ENCODE results near the gene CX3CR1.

The CX3CR1 gene

DNA sequence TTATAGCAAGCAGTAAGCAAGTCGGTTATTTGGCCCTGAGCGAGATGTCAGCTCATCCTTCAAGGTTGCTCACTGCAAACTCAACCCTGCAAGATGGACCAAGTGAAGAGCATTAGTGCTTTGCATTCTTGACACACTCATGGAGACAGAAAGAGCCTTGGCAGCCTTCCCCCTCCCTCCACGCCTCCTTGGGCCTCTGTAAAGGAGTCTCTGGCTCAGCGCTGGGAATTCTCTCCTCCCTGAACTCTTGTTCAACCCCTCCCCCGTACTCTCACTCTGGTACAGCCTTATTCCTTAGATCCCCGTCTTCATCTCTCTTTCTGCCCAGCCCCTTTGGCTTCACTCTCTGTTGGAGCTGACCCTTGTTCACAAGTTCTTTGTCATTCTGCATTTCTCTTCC is 2.2 kb upstream of the CX3CR1 start:
- DNase-seq (ENCODE audit: low read depth in 1 of 2, low spot score in 1 of 2), result no peak
- Histone ChIP-seq H3K4me3 (replicated peaks; ENCODE audit: insufficient read depth, low read length) (no peak overlapping the region), H3K27ac (replicated peaks) (no peak overlapping the region), H3K27me3 (ENCODE audit: insufficient read depth, poor library complexity, severe bottlenecking) (no peaks in the 10 kb centered on the region)
- TF ChIP-seq POLR2AphosphoS5 (IDR thresholded peaks at IDR 0.05; ENCODE audit: low read depth) (no peak), SPI1 (IDR thresholded peaks at IDR 0.05; ENCODE audit: borderline replicate concordance, low read depth) (no peak)
- TF ChIP-seq, protein P1, sequence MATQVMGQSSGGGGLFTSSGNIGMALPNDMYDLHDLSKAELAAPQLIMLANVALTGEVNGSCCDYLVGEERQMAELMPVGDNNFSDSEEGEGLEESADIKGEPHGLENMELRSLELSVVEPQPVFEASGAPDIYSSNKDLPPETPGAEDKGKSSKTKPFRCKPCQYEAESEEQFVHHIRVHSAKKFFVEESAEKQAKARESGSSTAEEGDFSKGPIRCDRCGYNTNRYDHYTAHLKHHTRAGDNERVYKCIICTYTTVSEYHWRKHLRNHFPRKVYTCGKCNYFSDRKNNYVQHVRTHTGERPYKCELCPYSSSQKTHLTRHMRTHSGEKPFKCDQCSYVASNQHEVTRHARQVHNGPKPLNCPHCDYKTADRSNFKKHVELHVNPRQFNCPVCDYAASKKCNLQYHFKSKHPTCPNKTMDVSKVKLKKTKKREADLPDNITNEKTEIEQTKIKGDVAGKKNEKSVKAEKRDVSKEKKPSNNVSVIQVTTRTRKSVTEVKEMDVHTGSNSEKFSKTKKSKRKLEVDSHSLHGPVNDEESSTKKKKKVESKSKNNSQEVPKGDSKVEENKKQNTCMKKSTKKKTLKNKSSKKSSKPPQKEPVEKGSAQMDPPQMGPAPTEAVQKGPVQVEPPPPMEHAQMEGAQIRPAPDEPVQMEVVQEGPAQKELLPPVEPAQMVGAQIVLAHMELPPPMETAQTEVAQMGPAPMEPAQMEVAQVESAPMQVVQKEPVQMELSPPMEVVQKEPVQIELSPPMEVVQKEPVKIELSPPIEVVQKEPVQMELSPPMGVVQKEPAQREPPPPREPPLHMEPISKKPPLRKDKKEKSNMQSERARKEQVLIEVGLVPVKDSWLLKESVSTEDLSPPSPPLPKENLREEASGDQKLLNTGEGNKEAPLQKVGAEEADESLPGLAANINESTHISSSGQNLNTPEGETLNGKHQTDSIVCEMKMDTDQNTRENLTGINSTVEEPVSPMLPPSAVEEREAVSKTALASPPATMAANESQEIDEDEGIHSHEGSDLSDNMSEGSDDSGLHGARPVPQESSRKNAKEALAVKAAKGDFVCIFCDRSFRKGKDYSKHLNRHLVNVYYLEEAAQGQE (IDR thresholded peaks at IDR 0.05; ENCODE audit: insufficient replicate concordance, low read depth), result no peak
- TF ChIP-seq, protein P2, sequence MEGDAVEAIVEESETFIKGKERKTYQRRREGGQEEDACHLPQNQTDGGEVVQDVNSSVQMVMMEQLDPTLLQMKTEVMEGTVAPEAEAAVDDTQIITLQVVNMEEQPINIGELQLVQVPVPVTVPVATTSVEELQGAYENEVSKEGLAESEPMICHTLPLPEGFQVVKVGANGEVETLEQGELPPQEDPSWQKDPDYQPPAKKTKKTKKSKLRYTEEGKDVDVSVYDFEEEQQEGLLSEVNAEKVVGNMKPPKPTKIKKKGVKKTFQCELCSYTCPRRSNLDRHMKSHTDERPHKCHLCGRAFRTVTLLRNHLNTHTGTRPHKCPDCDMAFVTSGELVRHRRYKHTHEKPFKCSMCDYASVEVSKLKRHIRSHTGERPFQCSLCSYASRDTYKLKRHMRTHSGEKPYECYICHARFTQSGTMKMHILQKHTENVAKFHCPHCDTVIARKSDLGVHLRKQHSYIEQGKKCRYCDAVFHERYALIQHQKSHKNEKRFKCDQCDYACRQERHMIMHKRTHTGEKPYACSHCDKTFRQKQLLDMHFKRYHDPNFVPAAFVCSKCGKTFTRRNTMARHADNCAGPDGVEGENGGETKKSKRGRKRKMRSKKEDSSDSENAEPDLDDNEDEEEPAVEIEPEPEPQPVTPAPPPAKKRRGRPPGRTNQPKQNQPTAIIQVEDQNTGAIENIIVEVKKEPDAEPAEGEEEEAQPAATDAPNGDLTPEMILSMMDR (IDR thresholded peaks at IDR 0.05; ENCODE audit: insufficient read depth, low read length), result no peak

DNA sequence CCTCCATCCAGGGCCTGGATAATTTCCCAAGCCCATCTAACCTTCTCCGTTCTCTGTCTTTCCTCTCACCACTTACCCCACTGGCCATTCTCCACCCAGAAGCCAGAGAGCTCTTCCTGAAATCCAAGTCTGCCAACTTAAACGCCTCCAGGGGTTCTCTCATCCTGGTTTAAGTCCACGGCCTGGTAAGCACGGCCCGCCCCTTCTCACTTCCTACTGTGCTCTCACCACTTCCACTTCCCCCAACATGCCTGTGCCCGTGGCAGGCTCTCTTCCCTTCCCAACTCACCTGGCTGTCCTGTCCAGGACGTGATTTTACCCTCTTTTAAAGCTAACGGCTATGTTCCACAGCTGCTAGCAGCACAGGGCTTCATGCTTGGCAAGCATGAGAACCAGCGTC is 1.7 kb upstream of the CX3CR1 start:
- Histone ChIP-seq H3K27ac (replicated peaks) (no peak overlapping the region), H3K27me3 (ENCODE audit: insufficient read depth, poor library complexity, severe bottlenecking) (no peaks in the 10 kb centered on the region), H3K4me3 (replicated peaks; ENCODE audit: insufficient read depth, low read length) (no peak overlapping the region)
- no peak for DNase-seq (ENCODE audit: low read depth in 1 of 2, low spot score in 1 of 2)
- TF ChIP-seq SPI1 (IDR thresholded peaks at IDR 0.05; ENCODE audit: borderline replicate concordance, low read depth) (no peak), POLR2AphosphoS5 (IDR thresholded peaks at IDR 0.05; ENCODE audit: low read depth) (no peak), GABPA (IDR thresholded peaks at IDR 0.05; ENCODE audit: low read depth) (no peak)
- TF ChIP-seq, protein P2 (IDR thresholded peaks at IDR 0.05; ENCODE audit: insufficient read depth, low read length), result no peak
- TF ChIP-seq, protein P1 (IDR thresholded peaks at IDR 0.05; ENCODE audit: insufficient replicate concordance, low read depth), result no peak

DNA sequence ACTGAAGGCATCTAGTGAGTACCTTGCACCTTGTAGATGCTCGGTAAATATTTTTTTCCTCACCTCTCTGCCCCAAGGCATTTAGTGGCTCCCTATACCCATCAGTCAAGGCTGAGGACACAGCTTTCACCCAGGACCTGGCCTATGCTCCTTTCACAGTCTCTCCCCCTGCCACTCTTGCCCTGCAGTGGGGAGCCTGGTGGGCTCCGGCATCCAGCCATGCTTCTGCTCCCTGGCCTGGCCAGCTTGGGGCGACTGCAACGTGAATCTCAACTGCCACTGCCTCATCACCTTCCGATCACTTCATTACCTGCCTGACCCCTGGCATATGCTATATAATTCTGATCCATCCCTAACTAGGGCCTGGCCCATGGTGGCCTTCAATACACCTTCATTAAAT is 735 bp upstream of the CX3CR1 start:
- DNase-seq (ENCODE audit: low read depth in 1 of 2, low spot score in 1 of 2), result no peak
- no peak overlapping the region for H3K4me3 ChIP-seq (replicated peaks; ENCODE audit: insufficient read depth, low read length)

More for the DNA sequence above, 735 bp upstream of the CX3CR1 start:
- H3K27ac ChIP-seq (replicated peaks), result no peak overlapping the region; the same call in 1 of the 2 replicates
- H3K27me3 ChIP-seq (ENCODE audit: insufficient read depth, poor library complexity, severe bottlenecking), result no peaks in the 10 kb centered on the region
- no peak for TF ChIP-seq SPI1 (IDR thresholded peaks at IDR 0.05; ENCODE audit: borderline replicate concordance, low read depth)
- TF ChIP-seq, protein P2 (IDR thresholded peaks at IDR 0.05; ENCODE audit: insufficient read depth, low read length), result no peak
- TF ChIP-seq POLR2AphosphoS5 (IDR thresholded peaks at IDR 0.05; ENCODE audit: low read depth), result no peak
- TF ChIP-seq, protein P1 (IDR thresholded peaks at IDR 0.05; ENCODE audit: insufficient replicate concordance, low read depth), result no peak
- no peak for TF ChIP-seq GABPA (IDR thresholded peaks at IDR 0.05; ENCODE audit: low read depth)
